Fibroblast of lung (primary cell): ENCODE measurements around the gene GPRIN2. TPM values are rescaled to one million over a fixed set of nuclear protein-coding genes. Genes with fewer than 3 reads are reported as not detected.
"Not testable (repeated sequence)": the region's sequence is repeated elsewhere in the genome, so short reads cannot be mapped to it uniquely, and the experiment has no call there.

Experiments
- DNase-seq, 2 donors: peaks; one replicate each; pipeline versions ENCODE4 v3.0.0 to v3.0.0-alpha.2; 2010; ENCODE audit warnings: low read depth in 2 of 2
- H2AFZ ChIP-seq: 2 replicates; pipeline ENCODE4 v1.5.1; 2012; ENCODE audit warnings: low read length, control low read depth, inconsistent platforms
- H3K27ac ChIP-seq: 2 replicates; pipeline ENCODE4 v1.5.1; 2011; ENCODE audit warnings: low read length, control low read depth; ENCODE audit not compliant: insufficient read depth
- H3K27me3 ChIP-seq: 2 replicates; pipeline ENCODE4 v1.5.1; 2011; ENCODE audit warnings: mild to moderate bottlenecking, low read length; ENCODE audit not compliant: control insufficient read depth, insufficient read depth
- H3K36me3 ChIP-seq: 2 replicates; pipeline ENCODE4 v1.5.1; 2011; ENCODE audit warnings: low read length; ENCODE audit not compliant: control insufficient read depth, insufficient read depth
- H3K4me1 ChIP-seq: 2 replicates; pipeline ENCODE4 v1.5.1; 2011; ENCODE audit warnings: low read length; ENCODE audit not compliant: control insufficient read depth, insufficient read depth; ENCODE audit errors: extremely low read depth
- H3K4me2 ChIP-seq: 2 replicates; pipeline ENCODE4 v1.5.1; 2011; ENCODE audit warnings: low read length, control low read depth; ENCODE audit not compliant: insufficient read depth; ENCODE audit errors: extremely low read depth
- H3K4me3 ChIP-seq, 4 experiments: fragments of 200-600 bp in 1 of 4; sonication (generic) in 1 of 4; replicated peaks in 1 of 4; 2 replicates each; pipeline ENCODE4 v1.5.1; 2011 to 2016; ENCODE audit warnings: low read length in 4 of 4, low read depth in 3 of 4, mild to moderate bottlenecking in 3 of 4, control low read depth in 2 of 4, inconsistent platforms in 1 of 4, mixed read lengths in 1 of 4; ENCODE audit not compliant: insufficient read depth in 1 of 4; ENCODE audit errors: control extremely low read depth in 1 of 4
- H3K79me2 ChIP-seq: 2 replicates; pipeline ENCODE4 v1.5.1; 2012; ENCODE audit warnings: mild to moderate bottlenecking, low read length, inconsistent platforms; ENCODE audit not compliant: control insufficient read depth, insufficient read depth
- H3K9ac ChIP-seq: 2 replicates; pipeline ENCODE4 v1.5.1; 2011; ENCODE audit warnings: mild to moderate bottlenecking, low read length, control low read depth; ENCODE audit not compliant: insufficient read depth
- H3K9me3 ChIP-seq: 2 replicates; pipeline ENCODE4 v1.5.1; 2012; ENCODE audit warnings: low read depth, low read length; ENCODE audit not compliant: control insufficient read depth, insufficient read depth
- H4K20me1 ChIP-seq: 2 replicates; pipeline ENCODE4 v1.5.1; 2011; ENCODE audit warnings: low read length; ENCODE audit not compliant: control insufficient read depth, insufficient read depth; ENCODE audit errors: extremely low read depth
- polyA plus RNA-seq, 2 donors: library from polyadenylated mRNA; depleted of rRNA in 1 of 2; stranded (reverse) in 1 of 2; unstranded in 1 of 2; fragments of >200 nt; gene quantifications; 2 replicates each; pipeline ENCODE4 v1.2.1, GENCODE V29; 2011 to 2012; ENCODE audit warnings: missing spikeins in 1 of 2
- total RNA-seq: library from RNA; depleted of rRNA; stranded (reverse); fragments of >200 nt; gene quantifications from 2 replicates; pipeline ENCODE4 v1.2.1, GENCODE V29; 2014

GPRIN2 gene
- total and polyA plus RNA-seq, 2 donors (not counting 1 experiment from before 2014, with no cell fraction given), result not detected

DNA sequence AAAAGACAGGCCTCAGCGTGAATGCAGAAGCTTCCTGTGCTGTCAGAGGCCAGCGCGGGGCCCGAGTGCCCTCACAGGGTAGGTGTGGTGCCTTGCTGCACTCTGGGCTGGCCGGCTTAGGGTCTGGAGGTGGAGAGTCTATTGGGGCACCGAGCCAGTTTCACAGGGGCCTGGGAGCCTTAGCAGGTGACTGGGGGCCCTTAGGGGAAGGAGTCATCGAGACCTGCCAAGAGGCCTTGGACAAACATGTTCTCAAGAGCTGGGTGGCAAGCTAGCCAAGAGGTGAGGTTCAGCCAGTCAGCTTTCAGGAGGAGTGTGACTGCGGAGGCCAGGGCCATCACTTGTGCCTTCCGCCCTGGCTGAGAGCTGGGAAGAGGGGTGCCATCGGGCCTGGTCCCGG, 26.1 kb upstream of the GPRIN2 start:
- H2AFZ ChIP-seq, H3K36me3 ChIP-seq, H3K27ac ChIP-seq, H3K4me2 ChIP-seq, H4K20me1 ChIP-seq, H3K4me1 ChIP-seq, H3K27me3 ChIP-seq, DNase-seq, H3K9me3 ChIP-seq, H3K4me3 ChIP-seq, H3K9ac ChIP-seq, H3K79me2 ChIP-seq: not testable (repeated sequence)

DNA sequence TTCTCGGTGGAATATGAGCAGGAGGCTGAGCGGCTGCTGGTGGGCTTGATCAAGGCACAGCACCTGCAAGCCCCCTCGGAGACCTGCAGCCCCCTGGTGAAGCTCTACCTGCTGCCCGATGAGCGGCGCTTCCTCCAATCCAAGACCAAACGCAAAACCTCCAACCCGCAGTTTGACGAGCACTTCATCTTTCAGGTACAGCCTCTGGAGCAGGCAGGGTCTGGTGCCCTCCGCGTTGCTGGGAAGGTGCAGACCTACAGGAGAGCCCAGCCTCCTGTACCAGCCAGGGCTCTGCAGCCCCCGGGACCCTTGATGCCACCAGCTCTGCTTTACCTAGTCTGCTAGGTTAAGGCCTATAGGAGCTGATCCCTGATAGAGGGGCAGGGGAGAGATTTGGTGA, 25.5 kb upstream of the GPRIN2 start:
- not testable (repeated sequence) for H3K4me3 ChIP-seq, H3K27ac ChIP-seq, H3K27me3 ChIP-seq, H3K4me1 ChIP-seq, H2AFZ ChIP-seq, H3K4me2 ChIP-seq, H4K20me1 ChIP-seq, DNase-seq, H3K79me2 ChIP-seq, H3K9ac ChIP-seq, H3K9me3 ChIP-seq, H3K36me3 ChIP-seq

DNA sequence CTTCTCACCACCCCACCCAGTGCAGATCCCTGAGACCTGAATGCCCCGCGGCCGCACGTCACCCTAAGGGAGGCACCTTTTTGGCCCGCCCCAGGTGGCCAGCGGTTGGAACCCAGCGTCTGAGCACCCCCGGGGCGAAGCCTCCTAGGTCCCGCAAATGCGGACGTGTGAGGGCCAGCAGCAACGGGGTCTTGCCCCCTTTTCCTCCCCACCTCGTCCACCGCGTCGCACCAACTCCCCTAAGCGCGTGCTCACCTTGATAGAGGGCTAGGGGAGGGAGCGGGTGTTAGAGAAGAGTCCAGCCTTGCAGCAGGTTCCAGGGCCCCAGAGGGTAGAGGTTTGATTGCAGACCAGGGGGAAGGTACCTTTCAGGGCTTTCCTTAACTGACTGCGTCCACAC, 22.9 kb upstream of the GPRIN2 start:
- H3K4me3 ChIP-seq, H3K4me2 ChIP-seq, DNase-seq, H3K9ac ChIP-seq, H3K27ac ChIP-seq, H3K79me2 ChIP-seq, H3K36me3 ChIP-seq, H3K9me3 ChIP-seq, H3K4me1 ChIP-seq, H3K27me3 ChIP-seq, H2AFZ ChIP-seq, H4K20me1 ChIP-seq: not testable (repeated sequence)

DNA sequence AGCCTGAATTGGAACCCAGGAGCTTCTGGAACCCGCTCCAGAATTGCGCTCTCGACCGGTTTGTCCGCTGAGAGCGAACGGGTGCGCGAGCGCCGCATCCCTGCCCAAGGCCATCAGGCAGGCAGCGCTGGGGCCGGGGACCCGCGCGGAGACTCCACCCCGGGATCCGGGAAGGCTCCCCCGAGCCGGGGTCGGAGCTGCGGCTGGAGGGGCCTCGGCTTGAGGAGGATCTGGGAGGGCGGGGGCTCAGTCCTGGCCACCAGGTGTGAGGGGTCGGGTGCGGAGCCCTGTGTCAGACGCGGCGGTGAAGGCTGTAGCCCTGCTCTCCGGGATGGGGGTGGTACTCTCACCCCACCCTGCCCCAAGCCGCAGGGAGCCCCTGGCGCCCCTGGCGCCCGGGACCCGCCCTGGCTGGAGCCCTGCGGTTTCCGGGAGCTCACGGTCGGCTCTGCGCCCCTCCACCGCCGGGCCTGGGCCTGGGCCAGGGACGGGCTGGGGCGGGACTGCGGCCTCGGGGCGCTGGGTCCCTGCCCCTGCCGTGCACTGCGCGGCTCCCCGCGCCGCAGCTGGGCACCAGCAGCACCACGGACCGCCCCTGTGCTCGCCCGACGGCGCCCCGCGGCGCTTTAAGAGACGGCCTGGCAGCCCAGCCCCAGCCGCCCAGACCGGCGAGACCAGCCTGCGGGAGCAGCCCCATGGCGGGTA, 22.2 kb upstream of the GPRIN2 start, which contains the start of gene SYT15:
TSS of gene SYT15 (plus strand) at position 655 of the 705 bp plus-strand sequence. CDS start at position 696, 41 bp downstream.
- not testable (repeated sequence) for H3K36me3 ChIP-seq, H3K79me2 ChIP-seq, H3K27me3 ChIP-seq, H3K4me1 ChIP-seq, H4K20me1 ChIP-seq, DNase-seq, H3K9me3 ChIP-seq, H3K4me3 ChIP-seq, H3K9ac ChIP-seq, H3K4me2 ChIP-seq, H2AFZ ChIP-seq, H3K27ac ChIP-seq

DNA sequence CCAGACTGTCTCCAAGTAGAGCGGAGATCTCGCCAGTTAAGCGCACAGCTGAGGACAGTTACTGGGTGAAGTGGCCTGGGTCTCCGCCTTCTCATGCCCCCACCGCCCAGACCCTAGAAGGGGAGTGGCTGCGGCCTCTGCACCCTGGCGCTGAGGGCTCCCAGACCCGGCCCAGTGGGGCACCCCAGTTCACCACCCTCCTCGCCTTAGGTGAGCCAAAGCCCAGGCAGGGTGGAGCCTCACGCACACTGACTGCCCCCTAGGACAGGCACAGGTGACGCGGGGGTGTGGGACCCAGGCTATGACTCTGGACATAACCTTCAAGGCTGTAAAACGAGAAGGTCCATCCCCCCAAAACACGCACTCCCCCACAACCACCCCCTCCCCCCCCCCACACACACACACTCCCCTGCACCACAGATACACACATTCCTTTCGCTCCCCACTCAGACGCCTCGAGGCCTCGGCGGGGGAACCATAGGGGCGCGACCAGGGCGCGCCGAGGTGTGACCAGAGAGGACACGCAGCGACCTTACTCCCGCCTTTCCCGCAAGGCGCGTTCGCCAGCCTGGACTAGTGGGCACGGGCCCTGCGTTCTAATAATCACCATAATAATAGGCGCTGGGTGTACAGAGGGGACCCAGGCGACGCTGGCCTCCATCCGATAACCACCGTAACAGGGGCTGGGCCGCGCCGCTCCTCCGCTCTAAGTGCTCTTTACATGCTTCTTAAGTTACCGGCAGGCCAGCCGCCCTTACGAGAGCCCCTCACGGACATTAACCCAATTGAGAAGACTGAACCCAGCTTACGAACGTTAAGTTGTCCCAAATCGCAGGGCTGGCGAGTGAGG, 21.4 kb upstream of the GPRIN2 start:
- not testable (repeated sequence) for H3K79me2 ChIP-seq, H3K9ac ChIP-seq, H3K4me2 ChIP-seq, H3K4me3 ChIP-seq, H3K4me1 ChIP-seq, H3K27ac ChIP-seq, H3K36me3 ChIP-seq, H4K20me1 ChIP-seq, DNase-seq, H3K9me3 ChIP-seq, H2AFZ ChIP-seq, H3K27me3 ChIP-seq

DNA sequence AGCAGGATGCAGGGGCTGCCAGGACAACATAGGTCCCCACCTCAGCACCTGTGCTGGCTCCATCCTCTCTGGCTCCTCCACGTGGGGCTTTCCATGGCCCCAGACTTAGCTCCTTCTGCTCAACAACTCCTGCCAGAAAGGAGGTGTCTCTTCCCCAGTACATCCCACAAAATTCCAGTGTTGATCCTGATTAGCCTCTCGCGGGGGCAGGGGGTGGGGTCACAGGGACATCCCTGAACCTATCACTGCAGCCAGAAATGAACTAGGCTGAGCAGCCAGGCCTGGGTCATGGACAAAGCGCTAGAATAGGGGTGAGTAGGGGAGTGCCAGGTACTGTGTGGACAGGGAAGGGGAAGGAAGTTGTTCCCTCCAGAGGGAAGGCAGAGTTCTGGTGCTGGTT, 17.4 kb upstream of the GPRIN2 start:
- H3K9me3 ChIP-seq, H3K27ac ChIP-seq, H3K4me2 ChIP-seq, H3K4me1 ChIP-seq, H3K79me2 ChIP-seq, H3K9ac ChIP-seq, H2AFZ ChIP-seq, DNase-seq, H3K4me3 ChIP-seq, H3K36me3 ChIP-seq, H4K20me1 ChIP-seq, H3K27me3 ChIP-seq: not testable (repeated sequence)
